HL-60/S4 (cell line): ENCODE measurements around the gene GTPBP6.
"Not testable (repeated sequence)": the region's sequence is repeated elsewhere in the genome, so short reads cannot be mapped to it uniquely, and the experiment has no call there.

Source experiments
- in situ Hi-C: fragments of 300-500 bp; cut with MboI; formaldehyde crosslinking; loops from 2 replicates; pipeline ENCODE4 v1.14.3; 2022; ENCODE audit warnings: low sequenced_read_pairs

The GTPBP6 gene

DNA sequence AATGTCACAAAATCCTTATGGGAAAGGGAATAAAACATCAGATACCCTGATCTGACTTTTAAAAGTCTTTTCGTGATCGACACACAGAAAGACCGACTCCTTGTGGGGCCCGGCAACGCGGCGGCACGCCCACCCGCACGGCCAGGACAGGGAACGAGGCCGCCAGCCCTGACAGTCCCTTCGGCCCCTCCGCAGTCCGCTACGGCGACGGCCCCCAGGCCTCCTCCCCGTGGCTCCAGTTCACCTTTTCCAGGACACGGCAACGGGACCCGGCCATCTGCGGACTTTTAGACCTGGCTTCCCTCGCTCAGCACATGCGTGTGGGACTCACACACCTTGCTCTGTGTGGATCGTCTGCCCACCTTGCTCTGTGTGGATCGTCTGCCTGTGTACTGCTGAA is 33.6 kb upstream of the GTPBP6 start:
- in situ Hi-C loops = no loop called here

DNA sequence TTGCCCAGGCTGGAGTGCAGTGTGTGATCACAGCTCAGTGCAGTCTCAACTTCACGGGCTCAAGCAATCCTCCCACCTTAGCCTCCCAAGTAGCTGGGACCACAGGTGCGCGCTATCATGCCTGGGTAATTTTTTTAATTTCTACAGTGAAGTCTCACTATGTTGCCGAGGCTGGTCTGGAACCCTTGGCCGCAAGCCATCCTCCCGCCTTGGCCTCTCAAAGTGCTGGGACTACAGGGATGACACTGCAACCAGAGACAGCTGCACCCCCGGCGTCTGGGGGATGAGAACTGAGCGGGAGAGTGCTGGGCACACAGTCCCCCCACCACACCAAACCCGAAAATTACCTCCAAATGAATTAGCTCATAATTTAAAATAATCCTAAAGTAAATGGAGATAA is 33.1 kb upstream of the GTPBP6 start:
- in situ Hi-C loops = no loop called here

DNA sequence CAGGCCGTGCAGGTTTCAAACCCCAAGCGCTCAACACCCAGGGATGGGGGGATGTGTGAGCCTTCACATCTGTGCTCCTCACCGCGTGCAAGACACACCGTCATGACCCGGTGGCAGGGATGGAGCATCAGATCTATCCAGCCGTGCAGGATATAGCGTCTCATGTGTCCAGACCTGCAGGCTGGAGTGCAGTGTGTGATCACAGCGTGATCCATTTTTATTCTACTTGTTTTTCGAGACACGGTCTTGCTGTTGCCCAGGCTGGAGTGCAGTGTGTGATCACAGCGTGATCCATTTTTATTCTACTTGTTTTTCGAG is 32.7 kb upstream of the GTPBP6 start:
- in situ Hi-C loops = not testable (repeated sequence)

DNA sequence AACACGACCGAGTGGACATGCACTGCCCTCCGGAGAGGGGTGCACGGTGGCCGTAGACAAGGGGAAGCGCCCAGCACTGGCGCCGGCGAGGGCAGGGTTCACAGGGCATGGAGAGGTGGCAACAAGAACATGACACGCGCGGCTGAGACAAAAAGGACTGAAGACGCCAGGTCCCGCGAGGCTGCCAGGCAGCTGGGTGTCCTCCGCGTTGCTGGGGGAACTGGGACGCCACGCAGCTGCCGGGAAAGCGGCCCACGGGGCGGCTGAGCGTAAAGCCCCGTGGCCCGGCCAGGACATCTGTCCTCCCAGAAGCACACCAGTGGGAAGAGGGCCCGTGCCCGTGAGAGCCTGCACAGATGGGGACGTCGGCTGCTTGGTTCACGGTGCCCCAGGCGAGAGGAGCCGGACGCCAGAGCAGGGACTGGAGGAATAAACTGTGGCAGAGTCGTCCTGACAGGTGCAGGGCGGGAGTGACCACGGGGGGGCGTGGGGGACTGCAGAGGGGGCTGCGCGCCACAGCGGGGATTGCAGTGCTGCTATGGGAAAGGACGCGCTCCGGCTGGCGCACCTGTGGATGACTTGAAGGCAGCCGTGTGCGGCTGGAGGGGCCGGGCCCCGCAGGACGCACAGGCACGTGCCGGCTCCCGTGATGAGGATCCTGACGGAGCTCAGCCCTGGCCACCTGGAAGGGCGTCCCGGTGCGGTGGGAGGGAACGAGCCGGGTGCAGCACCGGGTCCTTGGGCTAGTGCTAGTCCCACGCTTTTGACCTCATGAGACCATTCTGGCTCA is 32.1 kb upstream of the GTPBP6 start:
- in situ Hi-C loops = no loop called here

DNA sequence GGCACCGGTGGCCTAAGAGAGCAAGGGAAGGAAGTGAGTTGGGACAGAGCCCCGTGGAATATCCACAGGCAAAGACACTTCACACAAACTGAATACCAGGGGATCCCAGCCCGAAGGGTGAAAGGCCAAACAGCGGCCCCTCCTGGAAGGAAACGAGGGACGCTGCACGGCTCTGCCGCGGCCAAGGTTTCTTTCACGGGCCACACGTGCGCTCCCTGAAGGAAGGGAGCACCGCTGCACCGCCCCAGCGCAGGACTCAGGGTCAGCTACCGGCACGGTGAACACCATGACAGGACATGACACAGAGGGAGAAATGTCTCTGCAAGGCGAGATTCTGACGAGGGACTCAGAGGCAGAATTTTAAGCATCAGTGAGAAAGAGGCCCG is 31.5 kb upstream of the GTPBP6 start:
- in situ Hi-C loops = no loop called here

DNA sequence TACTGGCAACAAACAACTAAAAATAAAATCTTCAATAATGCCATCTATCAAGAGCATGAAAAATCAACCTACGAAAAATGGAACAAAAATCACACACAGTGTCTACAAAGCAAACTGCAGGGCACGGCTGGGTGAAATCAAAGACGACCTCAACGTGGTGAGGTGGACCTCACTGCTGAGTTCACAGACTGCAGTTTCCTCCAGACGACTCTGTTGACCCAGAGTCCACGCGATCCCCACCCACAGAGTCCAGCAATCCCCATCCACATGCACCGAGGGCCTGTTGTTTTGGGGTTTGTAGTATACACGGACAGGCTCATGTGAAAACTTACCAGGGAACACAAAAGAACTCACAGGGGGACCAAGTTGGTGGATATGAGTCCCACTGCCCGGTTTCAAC is 31.1 kb upstream of the GTPBP6 start:
- in situ Hi-C loops = no loop called here

DNA sequence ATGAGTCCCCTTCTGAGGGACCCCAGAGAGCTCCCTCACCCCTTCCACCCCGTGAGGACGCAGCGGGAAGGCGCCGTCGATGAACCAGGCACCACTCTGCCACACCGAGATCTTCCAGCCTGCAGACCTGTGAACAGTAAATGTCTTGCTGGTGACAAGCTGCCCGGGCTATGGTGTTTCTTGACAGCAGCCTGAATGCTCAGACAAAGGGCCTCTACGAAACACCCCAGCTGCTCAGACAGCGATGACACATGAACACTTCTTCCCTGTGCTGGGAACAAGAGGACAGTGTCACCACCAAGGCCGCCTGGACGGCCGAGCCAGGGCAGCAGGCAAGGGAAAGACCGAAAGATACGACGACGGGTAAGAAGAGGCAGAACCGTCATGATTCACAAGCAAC is 30.6 kb upstream of the GTPBP6 start:
- in situ Hi-C loops = no loop called here

DNA sequence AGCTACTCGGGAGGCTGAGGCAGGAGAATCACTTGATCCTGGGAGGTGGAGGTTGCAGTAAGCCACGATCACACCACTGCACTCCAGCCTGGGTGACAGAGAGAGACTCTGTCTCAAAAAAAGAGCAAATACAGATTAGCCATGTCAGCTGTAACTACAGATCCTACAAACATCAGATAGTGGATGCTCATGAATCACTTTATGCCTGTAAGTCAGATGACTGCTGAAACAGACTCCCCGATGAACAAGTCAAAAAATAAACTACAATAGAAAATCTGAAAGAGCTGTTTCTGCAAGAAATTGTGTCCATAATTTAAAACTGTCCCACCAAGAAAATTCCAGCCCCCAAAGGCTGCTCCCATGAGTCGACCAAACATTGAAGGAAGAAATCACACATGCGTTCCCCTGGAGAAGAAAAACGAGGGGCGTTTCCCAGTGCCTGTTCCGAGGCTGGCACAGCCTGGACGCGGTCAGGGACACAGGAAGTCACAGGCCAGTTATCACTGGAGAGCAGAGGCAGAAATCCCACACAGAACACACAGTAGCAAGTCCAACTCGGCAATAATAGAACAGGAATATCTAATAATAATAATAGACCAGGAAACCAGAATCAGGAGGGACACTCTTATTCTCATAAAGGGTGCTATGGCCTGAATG is 30.0 kb upstream of the GTPBP6 start:
- in situ Hi-C loops = no loop called here

DNA sequence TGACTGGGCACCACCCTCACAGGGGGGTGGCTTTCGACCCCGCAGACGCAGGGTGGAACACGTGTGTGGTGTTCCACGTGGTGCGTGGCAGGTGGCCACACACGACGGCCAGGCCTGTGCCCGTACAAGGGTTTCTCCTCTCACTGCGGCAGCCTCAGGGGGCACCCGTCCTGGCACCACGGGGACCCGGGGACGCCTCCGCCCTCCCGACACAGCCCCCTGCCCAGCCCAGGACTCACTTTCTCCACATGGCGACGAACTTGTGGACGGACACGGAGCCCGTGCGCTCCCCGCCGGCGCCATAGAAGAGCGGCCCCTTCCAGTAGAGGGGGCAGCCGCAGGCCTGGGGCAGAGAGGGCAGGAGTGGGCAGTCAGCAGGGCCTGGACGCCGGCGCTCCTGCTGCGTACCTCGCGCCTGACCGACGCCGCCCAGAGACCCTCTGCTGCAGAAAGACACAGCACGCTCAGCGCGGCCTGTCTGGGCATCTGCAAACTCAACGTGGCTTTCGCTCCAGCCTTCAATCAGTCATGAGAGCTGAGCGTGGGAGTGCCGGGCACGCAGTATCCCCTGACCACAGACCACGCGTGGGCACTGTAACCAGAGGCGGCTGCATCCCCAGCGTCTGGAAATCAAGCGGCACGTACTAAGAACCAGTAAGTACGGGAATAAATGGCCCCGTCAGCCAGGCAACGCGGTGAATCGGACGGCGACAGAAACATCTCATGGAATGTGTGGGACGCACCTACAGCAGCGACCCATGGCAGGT is 28.9 kb upstream of the GTPBP6 start:
- in situ Hi-C loops = no loop called here

DNA sequence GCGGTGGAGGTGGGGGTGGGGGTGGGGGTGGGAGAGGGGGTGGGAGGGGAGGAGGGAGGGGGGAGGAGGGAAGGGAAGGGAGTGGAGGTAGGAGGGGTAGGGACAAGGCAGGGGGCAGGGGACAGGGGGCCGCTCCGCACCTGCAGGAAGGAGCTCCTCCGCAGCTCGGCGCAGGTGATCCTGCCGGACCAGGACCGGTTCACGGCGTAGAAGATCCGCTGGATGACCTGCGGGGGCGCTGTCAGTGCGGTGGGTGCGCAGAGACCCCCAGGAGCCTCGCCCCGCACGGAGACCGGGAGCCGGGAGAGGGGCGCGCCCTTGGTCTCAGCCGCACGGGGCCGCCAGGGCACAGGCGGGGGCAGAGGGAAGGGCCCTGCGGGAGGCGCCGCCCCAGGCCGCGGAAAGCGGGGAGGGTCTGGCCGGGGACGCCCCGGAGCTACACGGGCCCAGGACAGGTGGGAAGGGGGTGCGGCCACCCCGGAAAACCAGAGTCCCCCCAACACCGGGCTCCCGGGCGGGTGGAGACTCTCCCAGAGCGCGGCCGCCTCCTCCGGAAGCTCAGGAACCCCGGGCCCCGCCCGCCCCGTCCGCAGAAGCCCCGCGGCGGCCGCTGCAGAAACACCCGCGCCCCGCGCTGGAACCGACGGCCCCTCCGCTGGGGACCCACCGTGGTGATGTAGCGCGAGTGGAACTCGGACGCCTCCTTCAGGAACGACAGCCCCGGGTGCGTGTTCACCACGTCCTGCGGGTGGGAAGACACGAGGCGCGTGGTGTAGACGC is 27.6 kb upstream of the GTPBP6 start:
- in situ Hi-C loops = no loop called here

DNA sequence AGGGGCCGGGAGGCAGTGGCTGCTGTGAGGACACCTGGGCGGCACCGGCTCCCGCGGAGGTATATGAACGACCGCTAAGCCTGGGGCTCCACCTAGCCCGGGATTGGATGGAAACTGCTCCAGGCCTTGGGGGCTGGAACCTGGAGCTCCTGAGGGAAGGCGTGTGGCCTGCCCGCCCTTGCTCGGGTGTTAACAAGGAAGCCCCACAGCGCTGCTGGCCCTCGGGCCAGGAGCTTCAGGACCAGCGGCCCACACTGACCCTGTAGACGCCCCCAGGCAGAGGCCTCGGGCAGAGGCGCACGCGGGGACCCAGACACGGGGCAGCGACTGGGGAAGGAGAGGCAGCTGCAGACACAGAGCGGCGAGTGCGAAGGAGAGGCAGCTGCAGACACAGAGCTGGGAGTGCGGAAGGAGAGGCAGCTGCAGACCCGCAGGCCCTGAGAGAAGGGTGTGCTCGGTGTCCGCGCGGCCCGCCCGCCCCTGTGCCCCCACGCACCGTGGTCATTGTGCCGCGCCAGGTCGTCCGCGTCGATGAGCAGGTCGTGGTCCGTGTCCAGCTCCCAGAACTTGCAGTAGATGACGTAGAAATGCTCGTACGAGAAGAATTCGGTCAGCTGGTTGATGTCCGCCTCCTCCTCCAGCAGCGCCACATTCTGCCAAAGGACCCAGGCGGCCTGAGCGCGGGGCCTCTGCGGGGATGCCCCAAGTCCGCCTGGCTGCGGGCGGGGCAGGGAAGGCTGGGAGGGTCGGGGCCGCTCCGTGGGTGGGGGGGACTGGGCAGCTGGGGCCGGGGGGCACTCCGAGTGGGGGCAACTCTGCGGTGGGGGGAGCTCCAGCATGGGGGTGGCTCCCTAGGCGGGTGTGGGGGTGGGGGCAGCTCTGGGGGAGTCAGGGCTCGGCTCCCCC is 26.7 kb upstream of the GTPBP6 start:
- in situ Hi-C loops = no loop called here

DNA sequence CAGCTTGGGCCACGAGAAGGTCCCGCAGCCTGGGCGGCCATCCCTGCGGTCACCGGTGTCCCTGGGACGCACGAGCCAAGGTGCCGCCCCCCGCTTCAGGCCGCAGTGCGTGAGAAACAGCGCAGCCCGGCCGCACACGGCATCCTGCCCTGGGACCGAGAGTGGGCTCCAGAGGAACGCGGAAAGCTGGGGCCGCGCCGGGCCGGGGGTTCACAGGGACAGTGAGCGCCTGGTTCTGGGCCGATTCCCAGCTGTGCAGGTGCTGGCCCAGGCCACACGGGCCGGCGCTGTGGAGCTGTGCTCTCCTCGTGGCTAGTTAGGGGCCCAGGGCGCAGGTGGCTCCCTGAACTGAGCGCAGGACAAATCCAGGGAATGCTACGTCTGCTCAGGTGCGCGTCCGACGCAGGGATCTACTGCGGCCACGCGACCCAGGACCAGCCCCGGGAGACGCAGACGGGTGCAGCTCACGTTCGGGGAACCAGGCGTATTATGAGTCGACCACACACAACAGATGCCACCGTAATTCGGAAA is 25.8 kb upstream of the GTPBP6 start:
- in situ Hi-C loops = no loop called here

DNA sequence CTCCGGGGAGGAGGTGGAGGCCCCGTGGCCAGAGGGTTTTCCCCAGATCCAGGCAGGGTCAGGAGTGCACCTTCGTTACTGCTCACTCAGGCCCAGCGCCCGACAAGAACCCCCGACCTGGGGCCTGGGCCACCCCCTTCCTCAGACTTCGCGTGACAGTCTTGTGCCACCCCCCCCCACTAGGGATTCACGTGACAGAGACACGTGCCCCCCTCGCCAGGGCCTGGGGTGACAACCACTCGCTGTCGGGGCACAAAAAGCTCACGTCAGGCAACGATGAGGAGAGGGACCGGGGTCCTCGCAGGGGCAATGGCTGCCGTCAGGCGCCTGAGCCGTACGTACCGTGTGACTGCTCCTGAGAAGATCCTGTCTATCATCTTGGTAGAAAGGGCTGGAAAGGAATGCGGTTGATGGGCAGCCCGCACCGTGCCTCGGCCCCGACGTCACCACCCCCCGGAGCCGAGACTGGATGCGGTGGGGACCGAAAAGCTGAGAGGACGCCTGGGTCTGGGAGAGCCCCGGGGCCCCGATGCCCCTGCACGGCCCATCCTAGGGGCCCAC is 23.0 kb upstream of the GTPBP6 start:
- in situ Hi-C loops = no loop called here

DNA sequence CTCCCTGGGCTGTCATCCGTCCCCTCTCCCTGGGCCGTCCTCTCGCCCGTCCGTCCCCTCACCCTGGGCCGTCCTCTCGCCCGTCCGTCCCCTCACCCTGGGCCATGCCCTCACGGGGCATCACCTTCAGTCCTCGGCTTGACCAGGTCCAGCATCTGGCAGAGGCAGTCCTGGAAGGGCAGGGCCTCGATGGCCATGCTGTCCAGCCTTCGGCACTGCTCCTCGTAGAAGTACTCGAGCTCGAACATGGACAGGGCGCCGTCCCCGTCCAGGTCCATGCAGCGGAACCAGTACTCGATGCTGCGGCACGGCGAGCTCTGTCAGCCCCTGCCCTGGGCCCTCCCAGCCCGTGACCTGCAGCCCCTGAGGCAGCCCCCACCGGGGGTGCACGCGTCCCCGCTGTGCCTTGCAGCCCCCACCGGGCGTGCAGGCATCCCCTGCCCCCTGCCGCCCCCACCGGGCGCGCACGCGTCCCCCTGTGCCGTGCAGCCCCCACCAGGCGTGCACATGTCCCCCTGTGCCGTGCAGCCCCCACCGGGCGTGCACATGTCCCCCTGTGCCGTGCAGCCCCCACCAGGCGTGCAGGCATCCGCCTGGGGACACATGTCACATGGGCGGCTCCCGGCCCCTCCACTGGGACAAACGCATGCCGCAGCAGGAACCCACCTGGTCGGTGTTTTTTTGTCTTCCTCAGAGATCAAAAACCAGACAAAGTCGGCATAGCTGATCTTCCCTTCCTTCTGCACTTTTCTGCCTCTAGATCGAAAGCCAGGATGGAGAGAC is 22.2 kb upstream of the GTPBP6 start:
- in situ Hi-C loops = no loop called here

DNA sequence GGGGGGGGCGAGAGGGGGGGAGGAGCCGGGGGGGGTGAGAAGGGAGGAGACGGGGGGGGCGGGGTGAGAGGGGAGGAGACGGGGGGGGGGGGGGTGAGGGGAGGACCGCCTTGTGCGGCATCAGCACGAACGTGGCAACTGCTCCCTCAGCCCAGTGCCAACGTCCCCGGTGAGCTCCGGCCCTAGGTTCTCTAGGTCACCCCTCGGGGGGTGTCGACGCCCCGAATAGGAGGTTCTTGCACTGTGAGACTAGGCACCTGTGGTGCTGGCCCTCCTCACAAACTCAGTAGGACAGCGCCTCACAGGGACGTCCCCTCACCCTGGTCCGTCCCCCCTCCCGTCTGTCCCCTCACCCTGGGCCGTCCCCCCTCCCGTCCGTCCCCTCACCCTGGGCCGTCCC is 21.5 kb upstream of the GTPBP6 start:
- in situ Hi-C loops = no loop called here

DNA sequence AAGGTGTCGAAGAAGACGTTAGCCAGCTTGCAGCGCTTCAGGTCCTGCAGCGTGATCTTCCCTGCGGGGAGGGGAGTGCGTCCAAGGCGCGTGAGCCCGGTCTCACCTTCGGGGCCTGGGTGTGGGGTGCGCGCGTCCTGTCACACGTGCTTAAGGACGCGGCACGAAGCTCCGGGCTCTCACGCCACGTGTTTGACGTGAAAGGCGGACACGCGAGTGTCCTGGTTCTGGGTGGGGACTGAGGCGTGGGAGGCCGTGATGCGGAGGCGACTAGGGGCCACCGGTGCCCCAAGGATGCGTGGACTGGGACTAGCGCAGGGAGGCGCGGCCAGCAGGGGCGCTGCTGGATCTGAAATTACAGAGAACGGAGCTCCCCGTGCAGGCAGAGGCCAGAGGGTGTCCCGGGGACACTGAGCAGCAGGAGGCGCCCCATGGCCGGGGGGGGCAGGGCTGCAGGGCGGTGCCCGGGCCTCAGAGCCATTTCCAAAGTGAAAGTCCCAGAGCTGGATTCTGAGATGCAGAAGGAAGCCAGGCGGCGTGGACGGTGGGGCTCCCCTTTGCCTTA is 20.3 kb upstream of the GTPBP6 start:
- in situ Hi-C loops = no loop called here

DNA sequence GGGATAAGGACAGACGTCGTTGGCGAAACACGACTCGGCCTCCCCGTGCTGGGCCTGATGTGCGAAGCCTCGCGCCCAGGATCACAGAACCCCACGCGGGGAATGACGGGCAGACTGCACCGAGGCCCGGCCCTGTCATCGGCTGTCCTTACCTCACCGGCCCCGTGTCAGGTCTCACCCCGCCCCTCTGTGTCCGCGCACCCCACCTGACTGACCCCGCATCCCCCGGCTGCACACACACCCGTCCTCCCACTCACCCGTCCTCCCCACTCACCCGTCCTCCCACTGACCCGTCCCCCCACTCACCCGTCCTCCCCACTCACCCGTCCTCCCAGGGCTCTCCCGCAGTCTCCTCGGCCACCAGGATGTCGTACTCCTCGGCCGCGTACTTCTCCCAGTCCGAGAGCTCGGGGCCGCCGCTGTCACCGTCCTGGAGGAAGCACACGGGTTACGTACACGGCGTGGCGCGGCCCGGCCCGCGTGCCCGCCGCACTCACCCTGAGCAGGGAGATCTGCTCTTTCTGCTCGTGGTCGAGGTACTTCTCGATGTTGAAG is 19.8 kb upstream of the GTPBP6 start:
- in situ Hi-C loops = no loop called here

DNA sequence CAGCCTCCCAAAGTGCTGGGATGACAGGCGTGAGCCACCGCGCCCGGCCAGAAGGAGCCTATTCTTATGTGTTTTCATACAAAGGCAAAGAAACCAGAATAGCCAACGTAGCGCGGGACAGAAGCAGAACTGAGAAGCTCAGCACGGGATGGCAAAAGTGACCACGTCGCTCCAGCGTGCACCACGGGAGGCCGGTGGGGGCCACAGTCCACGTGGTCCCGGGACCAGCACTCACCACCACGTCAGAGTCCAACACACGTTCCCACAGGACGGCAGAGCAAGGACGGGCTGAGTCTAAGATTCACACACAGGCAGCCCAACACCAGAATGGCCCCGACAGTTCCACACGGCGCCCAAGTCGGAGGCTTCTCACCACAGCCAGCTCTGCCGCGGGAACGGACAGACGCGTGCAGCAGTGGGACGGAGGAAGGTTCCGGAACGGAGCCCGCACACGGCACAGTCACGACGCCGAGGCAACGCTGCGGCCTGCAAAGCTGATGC is 18.8 kb upstream of the GTPBP6 start:
- in situ Hi-C loops = no loop called here
